GM15510 (cell line): Measurements from ENCODE around the gene ACOX1.

Source experiments
- POLR2A ChIP-seq: IDR thresholded peaks from 3 replicates; pipeline ENCODE4 v1.6.1; 2011; ENCODE audit warnings: borderline replicate concordance; ENCODE audit not compliant: insufficient read length; ENCODE audit errors: extremely low read depth

ACOX1 gene

DNA sequence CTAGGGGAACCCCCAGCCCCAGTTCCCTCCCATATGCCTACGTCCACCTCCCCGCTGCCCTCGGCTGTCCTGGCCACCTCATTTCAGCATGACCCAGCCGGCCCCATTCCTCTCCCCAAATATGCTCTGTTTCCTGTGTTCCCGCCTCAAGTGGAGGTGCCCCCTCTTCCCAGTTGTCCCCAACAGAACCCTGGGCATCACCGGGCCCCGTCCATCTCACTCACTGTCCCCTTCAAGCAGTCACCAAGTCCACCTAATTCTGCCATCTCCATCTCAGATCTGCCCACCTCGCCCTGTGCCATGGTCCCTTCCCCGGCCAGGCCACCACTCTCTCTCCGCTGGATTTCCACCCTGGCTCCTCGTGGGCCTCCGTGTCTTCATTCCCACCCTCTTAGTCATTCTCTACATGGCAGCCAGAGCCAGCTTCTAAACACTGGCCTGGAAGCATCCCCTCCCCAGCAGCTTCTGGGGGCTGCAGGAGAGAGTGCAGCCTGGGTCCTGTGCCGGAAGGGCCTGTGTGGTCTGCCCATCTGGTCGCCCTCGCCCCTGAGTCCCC, 34.5 kb upstream of the ACOX1 start:
- no peak for TF ChIP-seq POLR2A

DNA sequence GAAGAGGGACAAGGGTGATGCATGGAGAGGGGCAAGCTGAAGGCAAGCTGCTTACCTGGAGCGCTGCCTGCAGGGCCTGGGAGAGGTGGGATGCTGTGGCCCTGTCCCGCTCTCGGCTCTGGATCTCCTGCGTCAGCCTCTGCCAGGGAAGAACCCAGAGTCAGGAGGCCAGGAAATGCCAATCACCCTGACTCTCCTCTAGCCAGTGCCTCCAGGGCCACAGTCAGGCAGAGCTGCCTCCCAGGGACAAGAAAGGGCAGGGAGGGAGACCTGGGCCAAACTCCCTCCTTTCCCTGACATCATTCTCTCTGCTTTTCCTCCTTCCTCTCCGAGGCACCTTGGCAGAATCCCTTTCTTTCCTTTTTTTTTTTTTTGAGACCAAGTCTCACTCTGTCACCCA, 33.0 kb upstream of the ACOX1 start:
- no peak for TF ChIP-seq POLR2A

DNA sequence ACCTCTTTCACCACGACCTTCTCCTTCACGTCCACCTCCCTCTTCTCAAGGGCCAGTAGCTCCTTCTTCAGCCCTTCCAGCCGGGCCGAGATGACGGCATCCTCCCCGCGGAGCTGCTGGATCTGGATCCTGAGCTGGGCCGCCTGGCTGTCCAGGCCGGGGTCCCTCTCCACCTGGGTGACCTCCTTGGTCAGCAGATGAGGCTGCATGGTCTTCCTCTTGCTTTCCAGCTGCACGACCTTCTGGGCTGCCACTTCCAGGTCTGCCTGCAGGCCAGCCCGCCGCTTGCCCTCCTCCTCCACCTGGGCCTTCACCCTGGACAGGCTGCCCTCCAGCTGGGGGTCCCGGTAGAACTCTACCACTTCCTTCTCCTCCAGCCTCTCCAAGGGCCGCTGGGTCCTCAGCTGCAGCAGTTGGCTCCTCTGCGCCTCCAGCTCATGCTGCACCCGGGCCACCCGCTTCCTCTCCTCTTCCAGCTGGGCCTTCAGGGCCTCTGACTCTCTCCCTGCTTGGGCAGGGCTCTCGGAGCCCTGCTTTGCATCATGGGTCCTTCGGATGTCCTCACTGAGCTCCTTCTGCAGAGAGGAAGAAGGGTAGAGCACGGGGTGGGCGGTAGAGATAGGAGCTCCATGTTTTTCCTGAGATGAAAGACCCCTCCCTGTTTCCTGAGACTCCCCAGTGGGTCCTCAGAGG, 31.1 kb upstream of the ACOX1 start:
- TF ChIP-seq POLR2A, result no peak

DNA sequence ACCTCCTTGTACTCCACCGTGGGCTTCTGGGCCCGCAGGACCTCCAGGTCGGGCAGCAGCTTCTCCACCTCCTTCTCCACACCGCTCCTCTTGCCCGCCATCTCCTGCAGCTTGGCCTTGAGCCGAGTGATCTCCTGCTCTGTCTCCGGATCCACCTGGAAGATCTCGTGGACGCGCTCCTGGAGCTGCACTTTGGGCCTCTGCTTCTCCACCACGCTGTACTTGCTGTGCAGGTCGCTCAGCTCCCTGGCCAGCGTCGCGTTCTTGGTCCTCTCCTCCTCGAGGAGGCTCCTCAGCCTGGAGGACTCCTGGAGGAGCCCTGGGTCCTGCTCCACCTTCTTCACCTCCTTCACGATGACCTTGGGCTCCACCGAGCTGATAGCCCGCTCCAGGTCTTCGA, 30.5 kb upstream of the ACOX1 start:
- no peak for TF ChIP-seq POLR2A

DNA sequence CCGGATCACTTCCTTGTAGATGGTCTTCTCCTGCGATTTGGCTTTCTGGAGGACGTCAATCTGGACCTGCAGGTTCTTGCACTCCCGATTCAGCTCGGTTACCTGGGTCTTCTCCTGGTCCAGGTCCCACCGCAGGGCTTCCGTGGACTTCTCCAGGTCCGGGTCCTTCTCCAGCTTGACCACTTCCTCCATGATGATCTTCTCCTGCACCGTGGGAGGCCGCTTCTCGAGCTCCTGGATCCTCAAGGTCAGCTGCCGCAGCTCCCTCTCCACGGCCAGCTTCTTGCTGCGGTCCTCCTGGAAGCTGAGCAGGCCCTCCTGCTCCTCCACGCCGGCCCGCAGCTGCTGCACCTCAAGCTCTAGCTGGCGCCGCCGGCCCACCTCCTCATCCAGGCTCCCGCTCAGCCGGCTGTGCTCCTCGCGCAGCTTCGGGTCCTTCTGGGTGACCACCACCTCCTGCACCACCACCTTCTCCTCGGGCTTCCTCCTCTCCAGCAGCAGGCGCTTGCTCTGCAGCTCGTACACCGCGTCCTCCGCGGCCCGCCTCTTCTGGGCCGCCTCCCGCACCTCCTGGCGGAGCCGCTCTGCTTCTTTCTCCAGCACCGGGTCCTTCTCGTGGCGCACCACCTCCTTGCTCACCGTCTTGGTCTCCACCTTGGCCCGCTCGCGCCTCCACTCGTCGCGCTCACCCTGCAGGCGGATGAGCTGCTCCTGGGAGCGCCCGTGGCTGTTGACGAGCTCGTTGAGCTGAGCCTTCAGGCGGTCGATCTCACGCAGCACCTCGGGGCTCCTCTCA, 29.9 kb upstream of the ACOX1 start:
- TF ChIP-seq POLR2A, result no peak

DNA sequence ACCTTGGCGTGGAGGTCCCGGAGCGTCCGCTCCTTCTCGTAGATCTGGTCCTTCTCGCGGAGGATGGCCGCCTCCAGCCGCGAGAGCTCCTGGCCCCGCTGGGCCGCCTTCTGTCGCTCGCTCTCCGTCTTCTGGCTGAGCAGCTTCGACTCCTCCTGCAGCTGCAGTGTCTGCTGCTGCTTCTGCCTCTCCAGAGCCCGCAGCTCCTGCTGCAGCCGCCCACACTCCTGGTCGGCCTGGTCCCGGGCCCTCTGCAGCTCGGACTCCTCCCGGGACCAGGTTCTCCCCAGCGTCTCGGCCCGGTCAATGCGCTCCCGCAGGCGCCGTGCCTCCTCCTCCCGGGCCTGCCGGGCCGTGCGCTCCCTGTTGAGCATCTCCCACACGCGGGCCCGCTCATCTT, 29.2 kb upstream of the ACOX1 start:
- no peak for TF ChIP-seq POLR2A

DNA sequence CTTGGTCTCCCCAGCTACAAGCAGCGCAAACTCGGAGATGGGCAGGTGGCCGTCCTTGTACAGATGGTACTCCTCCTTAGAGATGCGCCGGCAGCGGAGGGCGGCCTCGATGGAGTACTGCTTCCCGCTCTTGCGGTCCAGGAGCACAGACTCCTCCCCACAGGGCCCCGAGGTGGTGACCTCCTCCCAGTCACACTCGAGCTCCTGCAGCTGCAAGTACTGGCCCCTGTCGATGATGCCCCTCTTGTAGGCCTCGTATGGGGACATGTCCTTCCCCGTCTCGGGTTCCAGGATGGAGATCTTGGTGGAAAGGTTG, 28.8 kb upstream of the ACOX1 start:
- no peak for TF ChIP-seq POLR2A

DNA sequence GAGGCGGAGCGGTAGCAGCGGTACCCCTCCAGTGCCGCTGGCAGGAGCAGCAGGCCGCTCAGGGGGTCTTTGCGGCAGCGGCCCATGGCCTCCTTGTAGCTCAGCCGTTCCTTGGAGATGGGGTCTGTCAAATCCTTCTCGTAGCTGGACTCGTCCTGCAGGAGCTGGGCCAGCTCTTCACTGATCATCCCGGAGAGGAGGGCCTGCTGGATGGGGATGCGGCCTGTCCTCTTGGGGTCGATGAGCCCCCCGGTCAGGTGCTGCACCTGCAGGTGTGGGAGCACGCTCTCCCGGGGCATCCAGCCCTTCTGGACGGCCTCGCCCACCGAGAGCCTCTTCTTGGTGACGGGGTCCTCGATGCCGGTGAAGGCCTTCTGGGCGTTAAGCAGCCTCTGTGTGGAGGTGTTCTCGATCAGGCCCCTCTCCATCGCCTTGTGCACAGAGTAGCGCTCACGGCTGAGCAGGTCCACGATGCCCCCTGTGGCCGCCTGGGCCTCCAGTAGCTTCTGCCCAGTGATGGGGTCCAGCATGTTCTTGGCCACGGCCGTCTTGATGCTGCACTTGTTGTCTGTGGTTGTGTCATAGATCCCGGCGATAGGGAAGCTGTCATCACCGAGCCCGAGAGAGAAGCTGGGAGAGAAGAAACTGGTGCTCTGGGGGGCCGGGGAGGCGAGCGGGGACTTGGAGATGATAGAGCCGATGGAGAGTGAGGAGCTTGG, 28.3 kb upstream of the ACOX1 start:
- no peak for TF ChIP-seq POLR2A

DNA sequence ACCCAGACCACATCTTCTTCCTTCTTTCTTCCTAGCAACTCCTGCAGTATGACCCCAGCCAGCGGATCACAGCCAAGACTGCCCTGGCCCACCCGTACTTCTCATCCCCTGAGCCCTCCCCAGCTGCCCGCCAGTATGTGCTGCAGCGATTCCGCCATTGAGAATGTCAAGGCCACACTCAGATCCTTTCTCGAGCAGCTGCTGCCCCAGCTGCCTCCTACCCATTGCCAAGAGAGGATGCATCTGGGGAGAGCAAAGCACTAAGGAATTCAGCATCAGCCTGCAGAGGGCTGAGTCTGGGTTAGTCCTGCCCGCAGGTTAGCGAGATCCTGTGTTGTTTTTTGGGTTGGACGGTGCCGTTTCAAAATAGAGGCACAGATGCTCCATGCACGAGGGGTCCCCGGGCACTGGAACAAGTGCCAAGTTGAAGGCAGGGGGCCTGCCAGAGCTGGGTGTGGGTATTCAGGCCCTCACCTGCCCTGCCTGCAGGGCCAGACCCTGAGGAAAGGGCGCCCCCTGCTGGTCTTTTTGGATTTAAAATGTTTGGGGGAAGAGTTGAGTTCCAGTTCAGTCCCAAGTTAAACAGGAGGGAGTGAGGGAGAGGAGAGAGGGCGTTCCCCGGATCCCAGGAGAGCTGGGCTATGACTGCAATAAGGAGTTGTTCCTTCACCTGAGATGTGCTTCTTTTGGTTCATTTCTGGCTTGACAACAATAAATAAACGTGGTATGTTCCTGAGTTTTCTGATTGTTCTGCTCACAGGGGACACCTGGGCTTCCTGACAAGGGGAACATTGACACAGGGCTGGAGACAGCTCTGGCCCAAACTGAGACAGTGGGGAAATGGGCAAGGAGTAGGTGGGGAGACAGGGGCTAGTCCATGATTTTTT, 26.5 kb upstream of the ACOX1 start:
- no peak for TF ChIP-seq POLR2A

DNA sequence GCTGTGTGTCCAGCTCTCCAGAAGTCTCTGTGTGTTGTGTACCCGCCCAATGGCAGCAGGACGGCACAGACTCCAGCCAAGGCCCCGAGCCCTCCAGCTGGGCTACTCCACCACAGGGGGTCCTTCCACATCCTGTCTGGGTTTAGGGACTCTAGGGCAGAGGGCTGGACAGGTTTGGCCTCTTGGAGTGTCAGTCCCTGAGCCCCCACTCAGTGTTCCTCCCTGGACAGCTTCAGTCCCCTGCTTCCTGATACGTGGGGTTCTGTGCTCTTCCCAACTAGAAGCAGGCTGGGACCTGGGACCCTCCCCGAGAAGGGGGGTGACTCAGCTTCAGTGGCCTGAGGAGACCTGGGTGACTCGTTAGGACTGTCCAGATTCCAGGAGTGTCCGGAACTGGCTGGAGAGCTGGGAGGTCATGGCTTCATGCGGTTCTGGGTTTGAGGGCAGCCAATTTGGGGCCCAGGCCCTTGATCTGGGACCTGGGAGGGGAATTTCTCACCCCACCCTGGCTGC, 25.8 kb upstream of the ACOX1 start:
- TF ChIP-seq POLR2A, result no peak

DNA sequence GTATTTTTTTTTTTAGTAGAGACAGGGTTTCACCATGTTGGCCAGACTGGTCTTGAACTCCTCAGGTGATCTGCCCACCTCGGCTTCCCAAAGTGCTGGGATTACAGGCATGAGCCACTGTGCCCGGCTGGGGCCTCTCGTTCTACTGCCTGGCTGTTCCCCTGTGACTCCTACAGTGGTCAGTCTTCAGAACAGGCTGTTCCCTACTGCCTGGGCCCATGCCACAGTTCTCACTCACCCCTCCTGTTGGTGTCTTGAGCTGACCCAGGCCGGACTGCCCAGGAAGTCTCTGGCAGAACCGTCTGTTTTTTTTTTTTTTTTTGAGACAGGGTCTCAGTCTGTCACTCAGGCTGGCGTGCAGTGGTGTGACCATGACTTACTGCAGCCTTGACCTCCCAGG, 24.9 kb upstream of the ACOX1 start:
- no peak for TF ChIP-seq POLR2A

DNA sequence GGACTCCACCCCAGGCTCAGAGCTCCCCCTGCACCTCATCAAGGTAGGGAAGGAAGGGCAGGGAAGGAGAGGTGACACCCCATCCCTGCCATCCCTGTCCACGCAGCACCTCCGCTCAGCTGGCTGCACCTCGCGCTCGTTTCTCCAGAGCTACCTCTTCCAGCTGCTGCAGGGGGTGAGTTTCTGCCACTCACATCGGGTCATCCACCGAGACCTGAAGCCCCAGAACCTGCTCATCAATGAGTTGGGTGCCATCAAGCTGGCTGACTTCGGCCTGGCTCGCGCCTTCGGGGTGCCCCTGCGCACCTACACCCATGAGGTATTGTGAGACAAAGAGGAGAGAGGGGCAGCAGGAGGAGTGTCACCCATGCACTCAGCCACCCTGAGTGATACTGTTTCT, 23.1 kb upstream of the ACOX1 start:
- TF ChIP-seq POLR2A, result no peak

DNA sequence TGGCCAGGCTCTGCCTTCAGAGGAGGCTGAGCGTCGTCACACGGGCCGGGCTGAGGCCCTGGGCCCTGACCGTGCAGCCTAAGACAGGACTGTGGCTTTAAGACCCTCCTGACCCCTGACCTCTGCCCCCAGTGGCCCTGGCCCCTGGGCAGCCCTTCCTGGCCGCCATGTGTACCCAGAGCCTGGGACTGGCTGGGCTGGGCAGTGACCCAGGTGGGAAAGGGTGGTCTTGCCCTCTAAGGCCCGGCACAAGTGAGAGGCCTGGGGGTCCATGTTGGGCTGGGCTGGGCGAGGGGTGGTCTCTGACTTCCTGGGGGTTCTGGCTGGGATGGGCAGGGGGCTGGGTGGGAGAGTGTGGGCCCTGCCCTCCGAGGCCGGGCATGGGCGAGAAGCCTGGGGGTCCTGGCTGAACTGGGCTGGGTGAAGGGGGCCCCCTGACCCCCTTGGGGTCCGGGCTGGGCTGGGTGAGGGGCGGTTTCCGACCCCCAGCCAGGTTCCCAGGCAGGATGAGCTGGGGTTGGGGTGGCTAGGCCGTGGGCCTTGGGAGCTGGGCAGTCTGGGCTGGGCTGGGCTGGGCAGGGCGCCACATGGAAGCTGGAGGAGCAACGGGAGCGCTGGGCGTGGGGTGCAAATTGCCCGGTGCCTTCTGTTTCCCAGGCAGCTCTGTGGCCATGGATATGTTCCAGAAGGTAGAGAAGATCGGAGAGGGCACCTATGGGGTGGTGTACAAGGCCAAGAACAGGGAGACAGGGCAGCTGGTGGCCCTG, 22.0 kb upstream of the ACOX1 start, which contains the start of gene CDK3:
CDK3 (plus strand) TSS at position 101 of the 767 bp plus-strand sequence; CDS start at position 672, 571 bp downstream.
- TF ChIP-seq POLR2A, result no peak
